HG03354 (cell line): Measurements from ENCODE around the gene SYT6.

Experiments used
- ATAC-seq: cut with Tn5 transposase; IDR thresholded peaks from one replicate; pipeline ENCODE4 v1.9.1; 2021; ENCODE audit warnings: mild to moderate bottlenecking; ENCODE audit not compliant: unreplicated experiment, poor library complexity, severe bottlenecking

SYT6 gene, protein sequence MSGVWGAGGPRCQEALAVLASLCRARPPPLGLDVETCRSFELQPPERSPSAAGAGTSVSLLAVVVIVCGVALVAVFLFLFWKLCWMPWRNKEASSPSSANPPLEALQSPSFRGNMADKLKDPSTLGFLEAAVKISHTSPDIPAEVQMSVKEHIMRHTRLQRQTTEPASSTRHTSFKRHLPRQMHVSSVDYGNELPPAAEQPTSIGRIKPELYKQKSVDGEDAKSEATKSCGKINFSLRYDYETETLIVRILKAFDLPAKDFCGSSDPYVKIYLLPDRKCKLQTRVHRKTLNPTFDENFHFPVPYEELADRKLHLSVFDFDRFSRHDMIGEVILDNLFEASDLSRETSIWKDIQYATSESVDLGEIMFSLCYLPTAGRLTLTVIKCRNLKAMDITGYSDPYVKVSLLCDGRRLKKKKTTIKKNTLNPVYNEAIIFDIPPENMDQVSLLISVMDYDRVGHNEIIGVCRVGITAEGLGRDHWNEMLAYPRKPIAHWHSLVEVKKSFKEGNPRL

GRCh38 chr1:114153261-114154145 lies at the start of gene SYT6:
TSS of gene SYT6 (minus strand) at chr1:114153869. CDS start at chr1:114153772, 97 bp downstream.
- no peak for ATAC-seq

GRCh38 chr1:114201486-114201885 lies 47.8 kb upstream of the SYT6 start:
- ATAC-seq: no peak

- no peak for ATAC-seq
These were observed 45.4 kb upstream of the SYT6 start for GRCh38 chr1:114199017-114199594.

DNA sequence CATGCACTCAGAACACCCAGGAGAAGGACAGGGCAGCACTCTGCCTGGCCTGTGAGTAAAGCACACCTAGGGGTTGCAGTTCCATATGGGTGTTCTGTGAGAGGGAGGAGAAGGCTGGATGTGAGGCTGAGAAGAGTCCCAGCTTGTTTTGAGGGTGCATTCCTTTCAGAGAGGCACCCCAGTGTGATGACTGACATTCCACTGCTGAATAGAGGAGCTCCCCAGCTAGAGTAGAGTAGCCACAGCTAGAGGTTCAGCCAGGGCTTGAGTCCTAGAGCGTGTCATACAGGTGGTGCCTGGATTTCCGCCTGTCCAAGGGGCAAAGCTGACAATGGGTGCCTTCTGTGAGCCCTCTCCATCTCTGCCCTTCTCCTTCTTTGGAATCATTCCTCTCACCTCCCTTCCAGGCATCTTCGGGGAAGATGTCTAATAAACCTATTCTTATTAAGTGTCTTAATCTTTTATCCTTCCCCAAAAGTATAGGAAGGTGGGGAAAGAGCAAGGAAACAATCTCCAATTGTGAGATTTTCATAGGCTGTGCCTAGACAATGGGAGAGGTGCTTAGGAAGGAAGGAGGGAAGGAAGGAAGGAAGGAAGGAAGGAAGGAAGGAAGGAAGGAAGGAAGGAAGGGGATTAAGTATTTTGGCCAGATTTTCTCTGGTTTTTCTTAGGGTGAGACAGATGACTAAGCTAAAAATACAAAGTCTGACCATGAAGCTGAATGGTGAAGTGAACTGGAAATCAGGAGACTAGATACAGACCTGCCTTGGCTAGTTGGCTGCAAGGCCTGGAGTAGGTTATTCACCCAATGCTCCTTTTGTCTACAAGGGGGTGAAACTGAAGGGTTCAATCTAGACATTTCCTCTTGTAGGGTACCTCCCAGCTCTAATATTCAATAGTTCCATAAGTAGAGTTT lies 43.6 kb upstream of the SYT6 start:
- ATAC-seq: no peak

- ATAC-seq: no peak
These were observed 42.1 kb upstream of the SYT6 start for GRCh38 chr1:114195819-114196218.

DNA sequence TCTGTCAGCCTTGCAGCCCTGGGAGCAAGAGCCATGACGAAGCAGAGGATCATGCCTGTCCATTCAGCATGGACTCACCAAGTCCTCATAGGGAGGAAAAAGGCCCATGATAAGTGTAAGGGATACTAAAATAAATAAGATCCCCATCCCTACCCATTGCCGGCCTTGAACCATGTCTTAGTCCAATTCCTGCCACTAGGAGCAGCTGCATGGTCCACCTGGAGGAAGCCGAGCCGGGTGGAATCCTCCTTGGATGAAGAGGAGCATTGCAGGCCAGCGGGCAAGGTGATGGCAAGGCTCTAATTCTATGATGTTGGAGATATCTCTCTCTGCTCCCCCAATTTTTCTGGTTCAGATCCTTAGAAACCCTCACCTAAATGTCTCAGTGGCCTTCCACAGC lies 38.7 kb upstream of the SYT6 start:
- no peak for ATAC-seq

DNA sequence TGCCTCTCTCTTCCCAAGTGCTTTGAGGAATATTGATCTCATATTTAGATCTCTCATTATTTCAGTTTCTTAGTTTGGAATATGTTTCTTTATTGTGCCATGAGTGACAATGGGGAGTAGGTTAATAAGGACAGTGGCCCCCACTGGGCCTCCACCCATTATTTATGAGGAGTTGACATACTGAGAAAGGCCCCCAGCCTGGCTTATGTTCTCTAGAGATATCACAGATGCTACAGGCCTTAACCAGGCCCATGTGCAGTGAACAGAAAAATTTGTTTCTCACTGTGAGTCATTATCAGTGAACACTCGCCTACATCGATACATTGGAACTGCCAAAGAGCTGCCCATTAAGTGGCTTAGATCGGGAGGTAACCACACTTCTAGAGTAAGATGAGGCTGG lies 35.7 kb upstream of the SYT6 start:
- no peak for ATAC-seq

DNA sequence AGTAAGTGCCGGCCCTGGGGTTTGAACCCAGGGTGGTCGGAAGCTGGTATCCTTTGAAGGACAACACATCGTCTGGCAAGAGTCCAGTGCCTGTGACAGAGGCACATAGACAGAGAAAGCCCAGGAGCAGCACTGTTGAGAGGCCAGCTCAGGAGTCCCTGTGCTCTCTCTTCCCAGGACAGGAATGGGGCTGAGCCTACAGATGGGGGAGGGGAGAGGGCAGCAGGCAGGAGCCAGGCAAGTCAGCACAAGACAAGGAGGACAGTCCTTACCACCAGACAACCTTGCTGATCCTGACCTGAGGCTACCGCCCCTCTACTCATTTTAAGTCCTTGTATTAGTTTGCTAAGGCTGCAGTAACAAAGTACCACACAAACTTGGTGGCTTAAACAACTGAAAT lies 27.7 kb upstream of the SYT6 start:
- no peak for ATAC-seq

- no peak for ATAC-seq
These were observed 27.1 kb upstream of the SYT6 start for GRCh38 chr1:114180742-114181141.

DNA sequence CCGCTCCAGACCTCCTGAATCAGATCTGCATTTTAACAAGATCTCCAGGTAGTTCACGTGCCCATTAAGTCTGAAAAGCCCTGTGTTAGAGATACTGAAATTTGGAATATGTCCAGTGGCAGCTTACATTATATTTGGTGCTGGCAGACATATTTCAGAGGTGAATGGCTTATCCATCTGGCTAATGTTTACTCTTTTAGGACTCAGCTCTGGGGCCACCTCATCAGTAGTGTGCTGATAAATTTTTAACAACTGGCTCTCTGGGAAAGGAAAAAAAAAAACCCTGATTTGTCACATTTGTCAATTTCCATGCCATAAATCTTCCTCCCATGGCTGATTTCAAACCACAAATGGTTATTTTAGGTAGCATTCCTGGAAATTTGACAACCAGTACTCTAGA lies 25.3 kb upstream of the SYT6 start:
- ATAC-seq: no peak

DNA sequence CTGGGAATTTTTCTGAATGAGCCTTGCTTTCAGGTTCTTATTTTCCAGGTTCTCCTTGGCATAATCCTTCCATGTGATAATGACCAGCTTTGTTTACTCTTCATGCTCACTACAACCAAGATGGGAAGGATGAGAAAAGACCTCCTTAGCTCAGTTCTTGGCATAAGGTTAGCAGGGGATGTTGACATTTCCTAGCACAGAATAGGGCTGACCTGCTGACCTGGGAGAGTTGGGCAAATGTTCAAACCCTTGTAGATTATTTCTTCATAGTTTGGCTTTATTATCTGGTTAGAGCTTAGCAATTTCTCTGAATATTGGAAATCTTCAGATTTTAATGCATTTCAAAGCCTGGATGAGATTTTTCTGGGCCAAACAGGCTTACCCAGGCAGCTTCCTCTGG lies 23.6 kb upstream of the SYT6 start:
- ATAC-seq: no peak

DNA sequence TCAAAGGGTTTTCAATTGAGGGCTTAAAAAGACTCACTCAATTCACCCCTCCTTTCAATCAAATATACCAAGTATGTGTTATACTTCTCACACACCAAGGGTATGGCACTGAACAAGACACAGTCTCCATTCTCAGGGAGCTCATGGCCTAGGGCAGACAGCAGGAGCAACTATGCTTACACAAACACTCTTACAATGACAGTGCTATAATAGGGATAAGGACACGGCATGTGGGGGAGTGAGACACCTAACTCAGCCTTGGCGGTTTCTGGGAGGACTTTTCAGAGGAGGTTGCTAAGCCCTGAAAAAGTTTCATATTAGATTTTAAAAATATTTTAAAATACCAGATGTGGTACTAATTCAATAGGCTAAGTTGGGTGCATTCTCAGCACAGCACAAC lies 22.7 kb upstream of the SYT6 start:
- ATAC-seq: no peak

DNA sequence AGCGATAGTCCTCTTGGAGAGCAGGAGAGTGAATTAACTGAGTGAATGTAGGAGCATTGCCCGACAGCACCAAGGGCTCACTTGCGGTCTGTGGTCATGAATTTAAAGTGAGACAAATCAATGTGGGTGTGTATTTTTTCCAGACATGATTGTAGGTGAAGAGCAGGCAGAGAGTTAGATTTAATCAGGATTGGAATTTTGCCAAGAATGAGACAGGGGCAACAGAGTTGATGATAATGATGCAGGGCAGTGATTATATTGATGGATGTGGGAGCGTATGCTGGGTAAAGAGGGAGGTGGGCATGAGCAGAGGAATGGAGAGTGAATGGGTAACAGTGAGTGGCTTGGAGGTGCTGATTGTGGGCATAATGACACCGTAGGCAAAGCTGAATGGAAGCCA lies 20.0 kb upstream of the SYT6 start:
- ATAC-seq: no peak

- no peak for ATAC-seq
These were observed 15.8 kb upstream of the SYT6 start for GRCh38 chr1:114169509-114169908.

GRCh38 chr1:114167226-114167625 lies 13.6 kb upstream of the SYT6 start:
- no peak for ATAC-seq

- ATAC-seq: no peak
These were observed 11.3 kb upstream of the SYT6 start for GRCh38 chr1:114164840-114165543.

DNA sequence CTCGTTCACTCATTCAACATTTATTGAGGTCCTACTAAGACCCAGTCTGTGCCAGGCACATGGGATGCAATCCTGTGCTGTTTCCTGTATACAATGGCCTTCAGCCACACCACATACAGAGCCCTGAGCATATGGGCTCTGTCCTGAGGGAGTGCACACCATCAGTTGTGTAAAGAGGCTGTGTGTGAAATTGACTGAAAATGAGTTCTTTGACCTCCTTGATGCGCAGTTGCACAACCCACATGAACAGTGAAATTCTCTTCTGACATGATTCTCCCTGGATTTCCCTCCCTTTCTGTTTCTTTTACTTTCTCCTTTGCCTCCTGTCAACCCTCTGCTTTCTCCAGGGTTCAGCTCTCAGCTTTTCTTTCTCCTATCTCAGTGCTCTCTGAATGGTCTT lies 6.3 kb upstream of the SYT6 start:
- no peak for ATAC-seq

DNA sequence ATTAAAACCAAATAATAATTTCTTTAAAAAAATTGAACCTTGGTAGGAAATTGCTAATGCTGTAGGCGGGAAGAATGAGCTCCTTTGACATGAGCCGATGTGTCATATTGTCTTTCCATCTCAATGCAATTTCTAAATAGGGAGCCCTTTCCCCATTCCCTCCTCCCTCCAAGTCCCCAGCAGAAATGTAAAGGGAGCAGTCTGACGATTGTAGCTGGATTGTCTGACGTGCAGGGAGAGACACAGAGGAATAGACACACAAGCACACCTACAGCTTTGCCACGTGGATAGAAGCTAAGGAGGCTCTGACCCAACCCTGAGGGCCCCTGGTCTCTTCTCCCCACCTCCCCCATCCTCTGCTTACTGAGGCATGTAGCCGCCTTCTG lies 3.6 kb upstream of the SYT6 start:
- no peak for ATAC-seq
